ENCODE data around the gene MYO3B. TPM values are rescaled to one million over a fixed set of nuclear protein-coding genes. Genes with fewer than 3 reads are reported as not detected.

MYO3B gene
- total RNA-seq, 1 experiment from 2014 or later, result 0.09 TPM

GRCh38 chr2:170216428-170216827, 38.5 kb downstream of the MYO3B start:
- Mint-ChIP-seq H3K4me1 (ENCODE audit: low read depth, unreplicated experiment) (no peaks in the 10 kb centered on the region), H3K9me3 (ENCODE audit: unreplicated experiment) (no peaks in the 10 kb centered on the region), H3K36me3 (ENCODE audit: insufficient read depth, unreplicated experiment) (no peaks in the 10 kb centered on the region), H3K4me3 (ENCODE audit: unreplicated experiment) (no peak overlapping the region), H3K27ac (ENCODE audit: unreplicated experiment) (no peak overlapping the region), H3K27me3 (ENCODE audit: insufficient read depth, unreplicated experiment) (no peaks in the 10 kb centered on the region)
- H3K4me3 ChIP-seq (ENCODE audit: low read depth, low read length), result no peak overlapping the region
- POLR2A ChIA-PET, result no interaction called here
- TF ChIP-seq, protein P1, sequence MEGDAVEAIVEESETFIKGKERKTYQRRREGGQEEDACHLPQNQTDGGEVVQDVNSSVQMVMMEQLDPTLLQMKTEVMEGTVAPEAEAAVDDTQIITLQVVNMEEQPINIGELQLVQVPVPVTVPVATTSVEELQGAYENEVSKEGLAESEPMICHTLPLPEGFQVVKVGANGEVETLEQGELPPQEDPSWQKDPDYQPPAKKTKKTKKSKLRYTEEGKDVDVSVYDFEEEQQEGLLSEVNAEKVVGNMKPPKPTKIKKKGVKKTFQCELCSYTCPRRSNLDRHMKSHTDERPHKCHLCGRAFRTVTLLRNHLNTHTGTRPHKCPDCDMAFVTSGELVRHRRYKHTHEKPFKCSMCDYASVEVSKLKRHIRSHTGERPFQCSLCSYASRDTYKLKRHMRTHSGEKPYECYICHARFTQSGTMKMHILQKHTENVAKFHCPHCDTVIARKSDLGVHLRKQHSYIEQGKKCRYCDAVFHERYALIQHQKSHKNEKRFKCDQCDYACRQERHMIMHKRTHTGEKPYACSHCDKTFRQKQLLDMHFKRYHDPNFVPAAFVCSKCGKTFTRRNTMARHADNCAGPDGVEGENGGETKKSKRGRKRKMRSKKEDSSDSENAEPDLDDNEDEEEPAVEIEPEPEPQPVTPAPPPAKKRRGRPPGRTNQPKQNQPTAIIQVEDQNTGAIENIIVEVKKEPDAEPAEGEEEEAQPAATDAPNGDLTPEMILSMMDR (IDR thresholded peaks at IDR 0.05; ENCODE audit: insufficient read depth in 1 of 2, low read depth in 1 of 2, low read length in 1 of 2, severe bottlenecking in 1 of 2, unreplicated experiment in 1 of 2), result no peak
- no peaks in the 10 kb centered on the region for H3K27me3 ChIP-seq (replicated peaks; ENCODE audit: control insufficient read depth, insufficient read depth, low read length)
- BruUV-seq (replicated peaks), result no TSS peak
- H3K9me3 ChIP-seq, result no peaks in the 10 kb centered on the region
- DNase-seq, result no peak
- H3K36me3 ChIP-seq (ENCODE audit: control insufficient read depth, insufficient read depth, low read length), result no peaks in the 10 kb centered on the region
- intact Hi-C loops (cut with micrococcal nuclease; ENCODE audit: unreplicated experiment), result no loop called here
- no peaks in the 10 kb centered on the region for H3K4me1 ChIP-seq
- CTCF ChIA-PET, result no interaction called here

- no peak for DNase-seq
- Histone ChIP-seq H3K4me1 (no peaks in the 10 kb centered on the region), H3K36me3 (ENCODE audit: control insufficient read depth, insufficient read depth, low read length) (no peaks in the 10 kb centered on the region), H3K27me3 (replicated peaks; ENCODE audit: control insufficient read depth, insufficient read depth, low read length) (no peaks in the 10 kb centered on the region), H3K4me3 (ENCODE audit: low read depth, low read length) (no peak overlapping the region), H3K9me3 (no peaks in the 10 kb centered on the region)
- ChIA-PET CTCF (no interaction called here), POLR2A (no interaction called here)
- TF ChIP-seq, protein P1 (IDR thresholded peaks at IDR 0.05; ENCODE audit: insufficient read depth in 1 of 2, low read depth in 1 of 2, low read length in 1 of 2, severe bottlenecking in 1 of 2, unreplicated experiment in 1 of 2), result no peak
- no TSS peak for BruUV-seq (replicated peaks)
- H3K4me3 Mint-ChIP-seq (ENCODE audit: unreplicated experiment), result no peak overlapping the region
- H3K36me3 Mint-ChIP-seq (ENCODE audit: insufficient read depth, unreplicated experiment), result no peaks in the 10 kb centered on the region
- H3K27me3 Mint-ChIP-seq (ENCODE audit: insufficient read depth, unreplicated experiment), result no peaks in the 10 kb centered on the region
- H3K9me3 Mint-ChIP-seq (ENCODE audit: unreplicated experiment), result no peaks in the 10 kb centered on the region
- no peak overlapping the region for H3K27ac Mint-ChIP-seq (ENCODE audit: unreplicated experiment)
- intact Hi-C loops (cut with micrococcal nuclease; ENCODE audit: unreplicated experiment), result no loop called here
- H3K4me1 Mint-ChIP-seq (ENCODE audit: low read depth, unreplicated experiment), result no peaks in the 10 kb centered on the region
These were observed 39.0 kb downstream of the MYO3B start for GRCh38 chr2:170216981-170217380.

- no peak overlapping the region for H3K27ac Mint-ChIP-seq (ENCODE audit: unreplicated experiment)
- H3K9me3 Mint-ChIP-seq (ENCODE audit: unreplicated experiment), result no peaks in the 10 kb centered on the region
- CTCF ChIA-PET, result no interaction called here
These were observed 39.9 kb downstream of the MYO3B start for GRCh38 chr2:170217778-170218251.

More at GRCh38 chr2:170217778-170218251, 39.9 kb downstream of the MYO3B start:
- POLR2A ChIA-PET, result no interaction called here
- TF ChIP-seq, protein P1 (IDR thresholded peaks at IDR 0.05; ENCODE audit: insufficient read depth in 1 of 2, low read depth in 1 of 2, low read length in 1 of 2, severe bottlenecking in 1 of 2, unreplicated experiment in 1 of 2), result no peak
- no peak overlapping the region for H3K4me3 Mint-ChIP-seq (ENCODE audit: unreplicated experiment)
- Histone ChIP-seq H3K27me3 (replicated peaks; ENCODE audit: control insufficient read depth, insufficient read depth, low read length) (no peaks in the 10 kb centered on the region), H3K4me3 (ENCODE audit: low read depth, low read length) (no peak overlapping the region), H3K36me3 (ENCODE audit: control insufficient read depth, insufficient read depth, low read length) (no peaks in the 10 kb centered on the region), H3K9me3 (no peaks in the 10 kb centered on the region), H3K4me1 (no peaks in the 10 kb centered on the region)
- H3K36me3 Mint-ChIP-seq (ENCODE audit: insufficient read depth, unreplicated experiment), result no peaks in the 10 kb centered on the region
- no peak for DNase-seq
- intact Hi-C loops (cut with micrococcal nuclease; ENCODE audit: unreplicated experiment), result no loop called here
- no peaks in the 10 kb centered on the region for H3K27me3 Mint-ChIP-seq (ENCODE audit: insufficient read depth, unreplicated experiment)
- H3K4me1 Mint-ChIP-seq (ENCODE audit: low read depth, unreplicated experiment), result no peaks in the 10 kb centered on the region
- no TSS peak for BruUV-seq (replicated peaks)

All from Caco-2 (cell line).